Endothelial cell of coronary artery (primary cell): ENCODE measurements around the gene ZNF558. TPM values are rescaled to one million over a fixed set of nuclear protein-coding genes. Genes with fewer than 3 reads are reported as not detected.

ENCODE experiments used
- total RNA-seq: library from RNA; depleted of rRNA; stranded (reverse); fragments of >200 nt; gene quantifications from 2 replicates; pipeline ENCODE4 v1.2.3, GENCODE V29; 2014

The ZNF558 gene
- total RNA-seq: 0.54 and 4.1 TPM in 2 replicates

GRCh38 chr19:8832132-8833021 is at the start of gene ZNF558, which contains the start of gene MBD3L1:
Gene ZNF558, minus strand, starts transcription at chr19:8832304. Its CDS starts 9,645 bp downstream, at chr19:8822659.
Gene MBD3L1, plus strand, starts transcription at chr19:8832377. Its CDS starts 10,302 bp downstream, at chr19:8842679.

Other genes starting within 250 kb of the ZNF558 start
- 2.2 and 11.6 TPM in 2 replicates for gene ADAMTS10, start 221.6 kb downstream of the ZNF558 start, total RNA-seq
- gene NFILZ, start 201.7 kb downstream of the ZNF558 start, total RNA-seq: not detected in 2 replicates
- gene ACTL9, start 133.5 kb downstream of the ZNF558 start, total RNA-seq: not detected in 2 replicates
- gene OR2Z1, start 110.7 kb downstream of the ZNF558 start, total RNA-seq: not detected in 2 replicates
- not detected in 2 replicates for gene MBD3L1, start 73 bp upstream of the ZNF558 start, total RNA-seq
- under 0.01 TPM in 1 of 2 replicates, not detected in the other for gene MUC16, start 178.1 kb upstream of the ZNF558 start, total RNA-seq